ENCODE results near the gene LCN2.
"Not testable (repeated sequence)": the region's sequence is repeated elsewhere in the genome, so short reads cannot be mapped to it uniquely, and the experiment has no call there.

The LCN2 gene

GRCh38 chr9:128180447-128180846 lies 31.2 kb downstream of the LCN2 start:
- DNase-seq (ENCODE audit: extremely low spot score): no peak
- TF ChIP-seq CTBP1 (IDR thresholded peaks at IDR 0.05; ENCODE audit: borderline replicate concordance): no peak
- TF ChIP-seq FOXK2 (IDR thresholded peaks at IDR 0.05): no peak
- no peak for TF ChIP-seq HDGF (IDR thresholded peaks at IDR 0.05; ENCODE audit: borderline replicate concordance)
- no peak for TF ChIP-seq ELF4 (IDR thresholded peaks at IDR 0.05)
- TF ChIP-seq ZNF384 (IDR thresholded peaks at IDR 0.05): no peak
- TF ChIP-seq NFRKB (IDR thresholded peaks at IDR 0.05): no peak
- no peak for TF ChIP-seq LEF1 (IDR thresholded peaks at IDR 0.05; ENCODE audit: borderline replicate concordance)
- POLR2A ChIA-PET: no interaction called here
- CTCF ChIA-PET: no interaction called here

GRCh38 chr9:128181480-128181879 lies 32.2 kb downstream of the LCN2 start:
- CTCF ChIA-PET: interaction anchor here (0.6 to 0.7 kb wide), 2 partner anchors 39 to 183 kb away, joined by 3 read pairs; no protein-coding TSS in a partner anchor
- DNase-seq (ENCODE audit: extremely low spot score); POLR2A ChIA-PET: not testable (repeated sequence)

- no peak for DNase-seq (ENCODE audit: extremely low spot score)
- TF ChIP-seq TARDBP (IDR thresholded peaks at IDR 0.05) (no peak), SUZ12 (IDR thresholded peaks at IDR 0.05) (no peak), FOXK2 (IDR thresholded peaks at IDR 0.05) (no peak), HDGF (IDR thresholded peaks at IDR 0.05; ENCODE audit: borderline replicate concordance) (no peak), FOXA1 (IDR thresholded peaks at IDR 0.05) (no peak), PKNOX1 (IDR thresholded peaks at IDR 0.05) (no peak)
- CTCF ChIA-PET: interaction anchor here (1.2 kb wide), 1 partner anchor 22 kb away, joined by 4 read pairs; no protein-coding TSS in a partner anchor
- POLR2A ChIA-PET: interaction anchor here (1.0 to 1.2 kb wide), 2 partner anchors 8 to 10 kb away, joined by 3 read pairs; no protein-coding TSS in a partner anchor
Measured at GRCh38 chr9:128182893-128183588, 33.8 kb downstream of the LCN2 start.

- ChIA-PET POLR2A (interaction anchor here (1.2 kb wide), 1 partner anchor 90 kb away, joined by 3 read pairs; the partner anchor contains the start of genes GOLGA2 and SWI5), CTCF (interaction anchor here (0.6 kb wide), 2 partner anchors 69 to 229 kb away, joined by 3 to 9 read pairs; no protein-coding TSS in a partner anchor)
Measured at GRCh38 chr9:128185979-128186965, 37.0 kb downstream of the LCN2 start.

GRCh38 chr9:128187361-128187760 lies 38.1 kb downstream of the LCN2 start:
- no peak for DNase-seq (ENCODE audit: extremely low spot score)
- POLR2A ChIA-PET: no interaction called here
- CTCF ChIA-PET: no interaction called here
- TF ChIP-seq CTBP1 (IDR thresholded peaks at IDR 0.05; ENCODE audit: borderline replicate concordance) (no peak), LEF1 (IDR thresholded peaks at IDR 0.05; ENCODE audit: borderline replicate concordance) (no peak), FOXM1 (IDR thresholded peaks at IDR 0.05; ENCODE audit: borderline replicate concordance) (no peak), BHLHE40 (IDR thresholded peaks at IDR 0.05; ENCODE audit: borderline replicate concordance) (no peak), FOXK2 (IDR thresholded peaks at IDR 0.05) (no peak), L3MBTL2 (conservative IDR thresholded peaks at IDR 0.05) (no peak), ARNT (IDR thresholded peaks at IDR 0.05) (no peak), ELF4 (IDR thresholded peaks at IDR 0.05) (no peak), FOXA1 (IDR thresholded peaks at IDR 0.05) (no peak), NFRKB (IDR thresholded peaks at IDR 0.05) (no peak), SP1 (IDR thresholded peaks at IDR 0.05) (no peak), TARDBP (IDR thresholded peaks at IDR 0.05) (no peak), PKNOX1 (IDR thresholded peaks at IDR 0.05) (no peak)

More at GRCh38 chr9:128185979-128186965, 37.0 kb downstream of the LCN2 start:
- no peak for DNase-seq (ENCODE audit: extremely low spot score)
- TF ChIP-seq SUZ12 (IDR thresholded peaks at IDR 0.05): no peak

- DNase-seq (ENCODE audit: extremely low spot score): no peak
- ChIA-PET POLR2A (no interaction called here), CTCF (no interaction called here)
- TF ChIP-seq TARDBP (IDR thresholded peaks at IDR 0.05): no peak
- no peak for TF ChIP-seq CTBP1 (IDR thresholded peaks at IDR 0.05; ENCODE audit: borderline replicate concordance)
Measured at GRCh38 chr9:128188209-128188608, 39.0 kb downstream of the LCN2 start.

- TF ChIP-seq SUZ12 (IDR thresholded peaks at IDR 0.05) (no peak), ARNT (IDR thresholded peaks at IDR 0.05) (no peak), FOXK2 (IDR thresholded peaks at IDR 0.05) (no peak), CTBP1 (IDR thresholded peaks at IDR 0.05; ENCODE audit: borderline replicate concordance) (no peak), FOXM1 (IDR thresholded peaks at IDR 0.05; ENCODE audit: borderline replicate concordance) (no peak), TARDBP (IDR thresholded peaks at IDR 0.05) (no peak), ELF4 (IDR thresholded peaks at IDR 0.05) (no peak), PKNOX1 (IDR thresholded peaks at IDR 0.05) (no peak), NFRKB (IDR thresholded peaks at IDR 0.05) (no peak), ZNF384 (IDR thresholded peaks at IDR 0.05) (no peak), LEF1 (IDR thresholded peaks at IDR 0.05; ENCODE audit: borderline replicate concordance) (no peak)
- ChIA-PET POLR2A (interaction anchor here (1.0 to 1.8 kb wide), 4 partner anchors 10 to 22 kb away, joined by 4 read pairs; no protein-coding TSS in a partner anchor), CTCF (interaction anchor here (0.6 kb wide), 1 partner anchor 110 kb away, joined by 3 read pairs; no protein-coding TSS in a partner anchor)
- no peak for DNase-seq (ENCODE audit: extremely low spot score)
Measured at GRCh38 chr9:128190013-128190412, 40.8 kb downstream of the LCN2 start.

Measured in HEK293T (cell line).